Left ventricle myocardium inferior (tissue), 1 donor: ENCODE data around the gene NME7. TPM values are rescaled to one million over a fixed set of nuclear protein-coding genes. Genes with fewer than 3 reads are reported as not detected.

Source experiments
- DNase-seq: peaks from one replicate; pipeline ENCODE4 v3.0.0-alpha.2; 2020
- H3K27ac ChIP-seq: fragments of 200-600 bp; replicated peaks from 2 replicates; pipeline ENCODE4 v1.8.0; 2021
- H3K27me3 ChIP-seq: fragments of 200-600 bp; 2 replicates; pipeline ENCODE4 v1.8.0; 2021; ENCODE audit warnings: low read depth
- H3K36me3 ChIP-seq: fragments of 200-600 bp; 2 replicates; pipeline ENCODE4 v1.8.0; 2021
- H3K4me1 ChIP-seq: fragments of 200-600 bp; 2 replicates; pipeline ENCODE4 v1.8.0; 2021
- H3K4me3 ChIP-seq: fragments of 200-600 bp; 2 replicates; pipeline ENCODE4 v1.8.0; 2021; ENCODE audit warnings: mild to moderate bottlenecking, moderate library complexity
- H3K9me3 ChIP-seq: fragments of 200-600 bp; replicated peaks from 2 replicates; pipeline ENCODE4 v1.8.0; 2021
- intact Hi-C: fragments of 100-400 bp; cut with micrococcal nuclease; formaldehyde crosslinking; loops from one replicate; pipeline ENCODE4 v1.11.0; 2022
- total RNA-seq: library from RNA; stranded (reverse); fragmentation: NEBNext Ultra II Directional; extraction: Animal tissue kit (Norgen Biotek cat#: 25700); gene quantifications from one replicate; pipeline ENCODE4 v1.2.1, GENCODE V29; 2021
- TF ChIP-seq, protein P1 (sequence below): fragments of 200-600 bp; IDR thresholded peaks from 2 replicates; pipeline ENCODE4 v1.8.0; 2021; ENCODE audit warnings: antibody characterized with exemption, mild to moderate bottlenecking, borderline replicate concordance
- donor health status: DM: no; HTN: yes; CAD: no; lungs with severe emphysema.

Gene NME7
- total RNA-seq, 1 donor from 2014 or later: 13.1 TPM

DNA sequence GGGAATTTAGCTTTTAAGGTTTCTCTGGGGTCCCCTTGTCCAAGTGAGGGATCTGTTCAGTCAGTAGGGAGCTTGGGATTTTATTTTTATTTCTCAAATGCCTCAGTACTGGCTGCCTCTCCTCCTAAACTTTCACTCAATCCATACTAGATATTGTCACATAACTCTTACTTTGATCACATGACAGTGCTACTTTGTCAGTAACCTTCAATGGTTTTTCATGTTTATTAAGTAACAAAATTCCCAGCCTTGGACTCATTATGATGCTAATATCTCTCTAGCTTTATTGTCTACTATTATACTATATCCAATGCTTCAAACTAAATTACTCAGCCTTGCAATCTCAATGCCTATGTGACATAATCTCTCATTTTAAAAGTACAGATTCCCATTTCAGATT, 163.4 kb downstream of the NME7 start:
- Histone ChIP-seq H3K4me1 (no peaks in the 10 kb centered on the region), H3K36me3 (no peaks in the 10 kb centered on the region), H3K9me3 (no peaks in the 10 kb centered on the region), H3K27ac (no peak overlapping the region), H3K4me3 (no peak overlapping the region), H3K27me3 (no peaks in the 10 kb centered on the region)
- intact Hi-C loops: no loop called here
- DNase-seq: no peak
- TF ChIP-seq, protein P1, sequence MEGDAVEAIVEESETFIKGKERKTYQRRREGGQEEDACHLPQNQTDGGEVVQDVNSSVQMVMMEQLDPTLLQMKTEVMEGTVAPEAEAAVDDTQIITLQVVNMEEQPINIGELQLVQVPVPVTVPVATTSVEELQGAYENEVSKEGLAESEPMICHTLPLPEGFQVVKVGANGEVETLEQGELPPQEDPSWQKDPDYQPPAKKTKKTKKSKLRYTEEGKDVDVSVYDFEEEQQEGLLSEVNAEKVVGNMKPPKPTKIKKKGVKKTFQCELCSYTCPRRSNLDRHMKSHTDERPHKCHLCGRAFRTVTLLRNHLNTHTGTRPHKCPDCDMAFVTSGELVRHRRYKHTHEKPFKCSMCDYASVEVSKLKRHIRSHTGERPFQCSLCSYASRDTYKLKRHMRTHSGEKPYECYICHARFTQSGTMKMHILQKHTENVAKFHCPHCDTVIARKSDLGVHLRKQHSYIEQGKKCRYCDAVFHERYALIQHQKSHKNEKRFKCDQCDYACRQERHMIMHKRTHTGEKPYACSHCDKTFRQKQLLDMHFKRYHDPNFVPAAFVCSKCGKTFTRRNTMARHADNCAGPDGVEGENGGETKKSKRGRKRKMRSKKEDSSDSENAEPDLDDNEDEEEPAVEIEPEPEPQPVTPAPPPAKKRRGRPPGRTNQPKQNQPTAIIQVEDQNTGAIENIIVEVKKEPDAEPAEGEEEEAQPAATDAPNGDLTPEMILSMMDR: no peak

DNA sequence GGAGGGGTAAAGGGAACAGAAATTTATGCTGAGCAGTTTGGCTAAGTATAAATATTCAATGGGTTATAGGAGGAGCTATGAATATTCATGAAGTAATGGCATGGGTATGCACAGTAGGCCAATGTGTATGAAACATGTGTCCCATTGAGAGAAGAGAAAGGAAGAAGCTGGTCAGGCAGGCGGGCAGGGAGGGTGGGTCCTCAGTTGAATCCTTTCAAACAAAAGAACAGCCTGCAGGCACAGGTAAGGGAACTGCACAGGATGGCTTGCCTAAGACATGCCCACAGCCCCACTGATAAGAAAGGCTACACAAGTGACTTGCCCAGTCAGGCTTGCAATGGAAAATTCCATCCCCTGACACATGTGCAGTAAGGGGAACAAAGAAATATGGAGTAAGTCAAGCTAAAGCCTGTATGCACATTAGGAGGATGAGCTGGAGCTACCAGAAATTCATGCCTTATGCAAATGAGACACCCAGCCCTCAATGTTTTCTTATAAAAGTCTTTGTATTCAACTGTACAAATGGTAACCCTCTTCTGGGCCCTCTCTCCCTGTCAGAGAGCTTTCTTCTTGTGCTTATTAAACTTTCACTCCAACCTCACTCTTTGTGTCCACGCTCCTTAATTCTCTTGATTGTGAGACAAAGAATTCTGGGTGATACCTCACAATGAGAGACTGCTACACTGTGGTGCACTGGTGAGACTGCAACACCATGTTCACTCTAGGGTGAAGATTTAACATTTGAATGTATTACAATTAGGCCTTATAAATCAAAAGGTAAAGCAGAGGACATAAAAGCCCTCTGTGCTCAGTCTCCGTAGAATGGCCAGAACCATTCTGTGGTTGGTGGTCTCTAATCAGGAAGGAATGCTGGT, 164.6 kb downstream of the NME7 start:
- intact Hi-C loops: no loop called here

DNA sequence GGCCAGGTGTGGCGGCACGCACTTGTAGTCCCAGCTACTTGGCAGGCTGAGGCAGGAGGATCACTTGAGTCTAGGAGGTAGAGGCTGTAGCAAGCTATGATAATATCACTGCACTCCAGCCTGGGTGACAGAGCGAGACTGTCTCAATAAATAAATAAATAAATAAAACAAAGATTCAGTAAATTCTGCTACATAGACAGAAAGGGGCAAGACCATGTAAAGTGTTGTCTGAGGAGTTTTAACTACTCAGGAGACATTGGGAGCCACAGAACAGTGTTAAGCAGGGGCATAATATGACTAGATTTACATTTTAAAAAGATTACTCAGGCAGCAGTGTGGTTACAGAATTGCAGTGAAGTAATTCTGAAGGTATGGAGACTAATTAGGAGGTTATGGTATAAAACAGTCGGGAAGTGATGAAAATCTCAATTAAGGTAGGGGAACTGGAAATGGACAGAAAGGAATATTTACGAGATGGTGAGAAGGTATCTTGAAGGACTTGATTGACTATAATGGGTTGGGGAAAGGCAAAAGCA, 166.4 kb downstream of the NME7 start:
- Histone ChIP-seq H3K9me3 (no peaks in the 10 kb centered on the region), H3K36me3 (no peaks in the 10 kb centered on the region), H3K27me3 (no peaks in the 10 kb centered on the region), H3K4me3 (no peak overlapping the region), H3K27ac (no peak overlapping the region), H3K4me1 (no peaks in the 10 kb centered on the region)
- intact Hi-C loops: no loop called here
- TF ChIP-seq, protein P1: no peak
- no peak for DNase-seq

More for the DNA sequence above, 164.6 kb downstream of the NME7 start:
- no peak overlapping the region for H3K27ac ChIP-seq
- no peaks in the 10 kb centered on the region for H3K9me3 ChIP-seq
- TF ChIP-seq, protein P1: no peak
- no peak for DNase-seq
- H3K27me3 ChIP-seq: no peaks in the 10 kb centered on the region
- H3K4me3 ChIP-seq: no peak overlapping the region
- H3K4me1 ChIP-seq: no peaks in the 10 kb centered on the region
- no peaks in the 10 kb centered on the region for H3K36me3 ChIP-seq

DNA sequence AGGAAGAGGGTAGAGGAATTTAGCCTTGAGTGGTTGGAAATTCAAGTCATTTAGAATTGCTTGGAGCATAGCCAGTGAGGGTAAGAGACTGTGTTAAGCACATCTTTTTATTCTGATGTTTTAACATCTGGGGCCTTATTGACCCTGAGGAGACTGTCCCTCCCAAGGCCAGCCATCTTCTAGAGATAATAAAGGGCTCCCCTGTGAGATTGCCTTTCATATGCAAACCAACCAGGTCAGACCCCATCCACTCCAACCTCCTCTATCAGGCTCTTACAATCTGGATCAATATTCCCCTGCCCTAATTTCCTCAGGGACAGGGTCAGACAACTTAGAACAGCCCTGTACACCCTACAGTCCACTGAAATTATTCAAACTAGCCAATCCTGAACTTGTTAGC, 167.3 kb downstream of the NME7 start:
- Histone ChIP-seq H3K36me3 (no peaks in the 10 kb centered on the region), H3K27me3 (no peaks in the 10 kb centered on the region), H3K27ac (no peak overlapping the region), H3K9me3 (no peaks in the 10 kb centered on the region), H3K4me1 (no peaks in the 10 kb centered on the region), H3K4me3 (no peak overlapping the region)
- TF ChIP-seq, protein P1: no peak
- intact Hi-C loops: no loop called here
- no peak for DNase-seq

DNA sequence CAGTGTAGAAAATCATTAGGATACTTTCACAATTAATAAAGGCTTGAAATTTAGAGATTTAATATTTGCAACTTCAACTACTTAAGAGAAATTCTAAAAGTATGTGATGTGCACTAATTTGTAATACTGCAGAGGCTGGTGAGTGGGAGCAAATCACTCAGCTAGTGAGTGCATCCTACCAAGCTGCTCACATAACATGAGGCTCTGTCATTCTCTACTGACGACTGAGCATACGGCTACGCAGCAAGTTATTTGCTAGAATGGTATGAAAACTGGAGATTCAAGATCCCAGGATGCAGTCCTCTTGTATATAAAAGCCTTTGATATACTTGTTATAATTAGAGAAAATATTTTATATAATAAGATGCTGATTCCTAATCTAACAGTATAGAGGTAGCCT, 171.0 kb downstream of the NME7 start:
- TF ChIP-seq, protein P1: no peak
- intact Hi-C loops: no loop called here

More for the DNA sequence above, 171.0 kb downstream of the NME7 start:
- DNase-seq: no peak
- no peaks in the 10 kb centered on the region for H3K36me3 ChIP-seq
- no peaks in the 10 kb centered on the region for H3K27me3 ChIP-seq
- no peak overlapping the region for H3K27ac ChIP-seq
- H3K9me3 ChIP-seq: no peaks in the 10 kb centered on the region
- peaks cover 14% of the 10 kb centered on the region for H3K4me1 ChIP-seq
- H3K4me3 ChIP-seq: no peak overlapping the region
